HG03060 (cell line): ENCODE data around the gene LMX1B.

Experiments used
- ATAC-seq: cut with Tn5 transposase; IDR thresholded peaks from one replicate; pipeline ENCODE4 v1.9.1; 2021; ENCODE audit warnings: low read depth, moderate number of reproducible peaks; ENCODE audit not compliant: unreplicated experiment

Gene LMX1B

DNA sequence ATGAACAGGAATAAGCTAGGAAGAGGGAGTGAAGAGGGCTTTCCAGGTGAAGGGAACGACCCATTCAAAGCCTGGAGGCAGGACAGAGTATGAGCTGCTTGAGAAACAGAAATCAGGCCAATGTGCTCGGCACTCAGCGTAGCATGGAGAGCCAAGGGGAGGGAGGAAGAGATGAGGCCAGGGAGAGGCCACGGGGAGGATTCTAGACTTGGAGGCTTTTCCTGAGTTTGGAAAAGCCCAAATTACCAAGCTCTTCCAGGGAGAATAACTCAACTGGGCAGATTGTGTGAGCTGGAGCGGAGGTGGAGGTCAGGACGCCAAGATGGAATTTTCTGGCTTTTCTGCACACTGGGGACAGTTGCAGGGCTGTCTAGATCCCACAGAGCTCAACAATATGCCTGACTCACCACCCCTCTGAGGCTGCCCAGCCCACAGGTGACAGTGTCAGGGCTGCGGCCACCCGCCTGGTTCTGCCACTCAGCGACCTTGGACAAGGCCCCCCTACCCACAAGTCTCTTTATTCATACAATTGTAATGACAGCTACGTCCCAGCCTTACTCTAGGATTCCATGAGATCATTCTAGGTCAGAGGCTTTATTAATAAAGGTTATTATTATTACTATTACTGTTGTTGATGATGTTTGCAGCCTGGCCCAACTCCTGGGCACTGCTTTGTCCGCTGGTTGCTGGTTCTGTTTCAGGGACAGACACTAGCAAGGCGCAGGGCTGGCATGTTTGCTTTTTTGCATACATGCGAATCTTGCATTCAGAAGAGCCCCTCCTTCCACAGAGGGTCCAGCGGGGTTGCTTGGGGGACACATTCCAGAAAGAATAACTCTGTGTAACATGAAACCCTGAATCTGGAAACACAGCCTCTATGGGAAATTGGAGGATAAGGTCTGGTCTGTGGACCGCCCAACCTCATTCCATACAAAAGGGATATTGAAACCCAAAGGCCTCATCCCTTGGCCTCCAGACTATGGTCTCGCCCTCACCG is 9.4 kb upstream of the LMX1B start:
- no peak for ATAC-seq

DNA sequence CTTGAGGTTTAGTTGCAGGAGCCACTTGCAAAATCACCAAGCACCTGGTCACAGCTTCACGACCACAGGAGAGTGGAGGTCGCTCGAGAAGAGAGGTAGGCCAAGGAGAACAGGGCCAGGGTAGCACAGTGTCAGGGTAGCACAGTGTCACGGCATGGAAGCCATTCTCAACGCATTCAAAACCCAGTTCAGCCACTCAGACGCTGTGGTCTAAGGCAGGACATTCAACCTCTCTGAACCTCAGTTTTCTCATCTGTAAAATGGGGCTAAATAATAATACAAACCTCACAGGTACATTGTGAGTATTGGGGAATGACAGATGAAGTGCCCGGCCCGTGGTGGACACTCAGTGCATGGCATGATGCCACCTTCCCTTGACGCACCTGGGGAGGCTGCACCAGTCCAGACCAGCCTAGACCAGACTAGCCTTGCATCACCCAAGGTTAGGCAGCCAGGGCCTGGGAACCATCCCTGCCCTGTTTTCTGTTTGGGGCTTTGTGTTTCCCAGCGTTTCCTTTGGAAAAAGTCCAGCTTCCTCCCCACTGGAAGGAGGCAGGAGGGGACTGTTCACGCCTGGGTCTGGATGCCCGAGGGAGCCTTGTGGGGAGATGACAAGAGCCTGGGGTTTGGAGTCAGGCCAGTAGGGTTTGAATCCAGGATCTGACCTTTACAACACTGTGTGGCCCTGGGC is 7.8 kb upstream of the LMX1B start:
- ATAC-seq: no peak

- no peak for ATAC-seq
Observed at GRCh38 chr9:126606483-126606870, 7.3 kb upstream of the LMX1B start.

DNA sequence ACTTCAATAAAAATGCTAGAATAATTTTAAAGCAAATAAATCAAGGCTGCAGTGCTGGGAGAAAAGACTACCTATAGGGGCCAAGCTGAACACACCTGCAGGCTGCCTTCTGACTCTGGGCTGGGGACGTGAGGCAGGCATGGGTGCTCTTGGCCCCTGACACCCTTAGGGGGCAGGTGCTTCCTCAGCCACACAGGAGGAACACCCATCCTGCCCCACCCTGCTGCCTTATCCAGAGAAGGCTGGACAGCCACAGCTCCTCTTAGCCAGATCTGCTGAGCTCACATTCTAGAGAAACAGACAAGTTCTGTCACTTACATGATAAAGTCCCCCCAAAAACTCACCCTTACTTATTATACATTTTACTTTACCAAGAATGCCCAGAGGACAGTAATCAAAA is 6.6 kb upstream of the LMX1B start:
- no peak for ATAC-seq

DNA sequence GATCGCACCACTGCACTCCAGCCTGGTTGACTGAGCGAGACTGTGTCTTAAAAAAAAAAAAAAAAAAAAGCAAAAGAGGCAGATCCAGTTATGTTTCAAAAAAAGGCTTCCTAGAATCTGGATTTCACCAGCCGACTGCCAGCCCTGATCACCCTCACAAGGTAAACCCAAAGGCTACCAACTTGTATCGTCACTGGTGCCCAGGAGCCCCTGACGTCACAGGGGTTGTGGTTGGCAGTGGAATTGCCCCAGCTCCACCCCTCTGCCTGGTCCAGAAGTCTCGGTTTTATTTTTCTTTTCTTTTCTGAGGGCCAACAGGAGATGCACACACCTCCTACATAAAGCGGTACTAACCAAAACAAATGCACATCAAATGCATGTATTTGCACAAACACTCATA is 6.0 kb upstream of the LMX1B start:
- ATAC-seq: no peak

DNA sequence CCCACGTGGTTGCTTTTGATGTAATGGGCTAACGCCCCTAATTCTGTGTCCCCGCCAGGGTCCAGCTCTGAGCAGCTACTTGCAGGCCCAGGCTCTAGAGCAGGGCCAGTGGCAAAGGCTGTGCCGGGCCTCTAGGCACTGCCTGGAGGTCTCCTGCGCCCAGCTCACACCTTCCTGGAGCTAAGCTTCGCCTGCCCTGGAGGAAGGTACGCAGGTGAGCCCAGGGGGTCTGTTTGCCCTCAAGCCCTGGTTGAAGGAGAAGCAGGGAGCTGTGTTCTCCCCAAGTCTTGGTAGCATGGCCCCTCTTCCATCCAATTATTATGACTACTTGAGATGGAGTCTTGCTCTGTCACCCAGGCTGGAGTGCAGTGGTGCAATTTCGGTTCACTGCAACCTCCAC is 5.2 kb upstream of the LMX1B start:
- ATAC-seq: no peak

GRCh38 chr9:126609191-126609590 is 4.5 kb upstream of the LMX1B start:
- no peak for ATAC-seq

DNA sequence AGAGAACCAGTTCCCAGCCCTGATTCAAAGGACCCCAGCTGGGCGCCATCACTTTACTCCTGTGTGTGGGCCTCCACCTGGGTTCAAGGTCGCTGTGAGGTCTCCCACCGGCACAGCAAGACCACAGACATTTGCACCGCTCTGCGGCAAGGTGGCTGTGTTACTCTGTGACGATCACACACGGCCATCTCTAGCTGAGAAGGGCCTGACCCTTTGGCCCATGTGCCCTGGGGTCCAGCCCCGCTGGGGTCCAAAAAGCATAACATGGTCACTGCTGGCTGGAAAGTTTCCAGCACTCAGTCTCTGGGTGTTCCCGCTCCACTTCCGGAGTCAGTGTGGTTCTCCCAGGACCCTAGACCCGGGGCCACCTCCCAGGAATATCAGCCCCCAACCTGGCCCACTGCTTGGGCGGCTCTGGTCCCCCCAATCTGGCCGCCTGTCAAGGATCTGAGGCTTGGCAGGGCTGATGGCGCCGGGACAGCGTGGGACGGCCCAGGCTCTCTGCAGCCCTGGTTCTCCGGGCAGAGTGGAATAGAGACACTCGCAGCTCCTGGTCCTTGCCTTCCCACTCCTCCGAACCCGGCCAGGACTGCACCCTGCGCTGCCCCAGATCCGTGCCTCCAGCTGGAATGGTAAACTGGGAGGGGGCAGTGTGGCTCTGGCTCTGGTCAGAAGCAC is 3.9 kb upstream of the LMX1B start:
- ATAC-seq: no peak

DNA sequence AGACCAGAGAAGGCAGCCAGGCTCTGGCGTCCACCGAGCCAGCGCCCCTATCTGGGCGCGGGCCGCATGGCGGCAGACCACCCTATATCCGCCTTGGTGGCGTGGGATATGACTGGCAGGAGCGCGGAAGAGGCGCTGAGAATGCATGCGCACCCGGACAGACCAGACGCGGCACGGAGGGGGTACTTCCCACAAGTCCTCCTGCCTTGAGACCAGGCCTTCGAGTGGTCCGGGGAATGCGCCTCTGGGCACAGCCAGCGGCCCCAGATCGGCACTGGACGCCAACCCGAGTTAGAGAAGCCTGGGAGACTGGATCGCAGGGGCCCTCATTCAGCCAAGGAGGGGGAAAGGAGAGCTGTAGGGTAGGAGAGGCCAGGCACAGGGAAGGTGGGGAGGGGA is 2.5 kb upstream of the LMX1B start:
- ATAC-seq: no peak

GRCh38 chr9:126611592-126612325 is 2.0 kb upstream of the LMX1B start:
- no peak for ATAC-seq

DNA sequence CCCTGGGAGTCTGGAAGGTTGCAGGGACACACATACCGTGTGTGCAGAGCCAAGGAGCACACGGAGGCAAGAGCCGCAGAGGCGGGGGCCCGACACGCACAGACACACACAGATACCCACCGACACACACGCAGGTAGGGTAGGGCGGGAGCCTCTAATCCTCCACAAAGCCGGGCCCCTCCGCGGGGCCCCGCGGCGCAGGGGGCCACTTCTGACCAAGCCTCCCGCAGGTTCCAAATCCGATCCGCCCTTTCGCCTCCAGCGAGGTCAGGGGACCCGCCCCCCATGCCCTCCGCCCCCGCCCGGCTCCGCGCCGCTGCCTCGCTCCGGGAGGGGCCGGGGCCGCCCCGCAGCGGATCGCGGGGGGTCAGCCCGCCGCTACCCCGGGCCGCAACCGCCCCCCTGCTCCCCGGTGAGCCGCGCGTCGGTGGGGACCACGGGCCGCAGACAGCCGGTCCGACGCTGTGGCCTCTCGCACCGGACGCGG is 1.4 kb upstream of the LMX1B start:
- no peak for ATAC-seq

DNA sequence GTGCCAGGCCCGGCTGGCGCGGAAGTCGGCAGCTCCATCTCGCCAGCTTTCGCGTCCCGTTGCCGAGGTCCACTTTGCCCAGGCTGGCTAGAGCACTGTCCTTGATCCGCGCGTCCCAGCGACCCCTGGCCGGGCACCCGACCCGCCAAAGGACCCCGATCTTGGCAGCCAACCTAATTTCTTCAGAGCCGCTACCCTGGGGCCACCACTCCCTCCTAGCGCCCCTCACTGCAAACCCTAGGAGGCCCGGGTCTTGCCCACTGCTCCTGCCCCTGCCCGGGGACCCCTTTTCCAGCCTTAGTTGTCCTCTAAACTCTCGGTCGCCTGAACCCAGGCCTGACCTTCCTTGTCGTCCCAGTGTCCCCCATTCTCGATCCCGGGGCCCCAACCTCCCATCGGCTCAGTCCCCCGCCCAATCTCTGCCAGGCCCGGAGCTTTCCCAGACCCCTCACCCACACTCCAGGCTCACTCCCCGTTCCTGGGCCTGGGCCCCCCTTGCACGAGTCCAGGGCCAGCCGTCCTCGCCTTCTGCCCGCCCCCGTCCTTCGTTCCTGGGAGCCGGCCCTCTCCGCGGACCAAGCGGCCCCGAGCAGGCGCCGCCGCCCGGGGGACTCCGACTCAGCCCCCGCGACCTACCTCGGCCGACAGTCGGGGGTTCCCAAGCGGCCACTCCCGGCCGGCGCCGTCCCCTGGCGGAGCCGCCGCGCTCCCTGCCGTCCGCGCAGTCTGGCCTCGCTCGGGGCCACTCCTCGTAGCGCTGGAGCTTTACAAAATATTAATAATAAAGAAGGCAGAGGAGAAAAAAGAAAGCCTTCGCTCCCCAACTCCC is 701 bp upstream of the LMX1B start:
- ATAC-seq: no peak

GRCh38 chr9:126614088-126614454 is 343 bp downstream of the LMX1B start:
- no peak for ATAC-seq

DNA sequence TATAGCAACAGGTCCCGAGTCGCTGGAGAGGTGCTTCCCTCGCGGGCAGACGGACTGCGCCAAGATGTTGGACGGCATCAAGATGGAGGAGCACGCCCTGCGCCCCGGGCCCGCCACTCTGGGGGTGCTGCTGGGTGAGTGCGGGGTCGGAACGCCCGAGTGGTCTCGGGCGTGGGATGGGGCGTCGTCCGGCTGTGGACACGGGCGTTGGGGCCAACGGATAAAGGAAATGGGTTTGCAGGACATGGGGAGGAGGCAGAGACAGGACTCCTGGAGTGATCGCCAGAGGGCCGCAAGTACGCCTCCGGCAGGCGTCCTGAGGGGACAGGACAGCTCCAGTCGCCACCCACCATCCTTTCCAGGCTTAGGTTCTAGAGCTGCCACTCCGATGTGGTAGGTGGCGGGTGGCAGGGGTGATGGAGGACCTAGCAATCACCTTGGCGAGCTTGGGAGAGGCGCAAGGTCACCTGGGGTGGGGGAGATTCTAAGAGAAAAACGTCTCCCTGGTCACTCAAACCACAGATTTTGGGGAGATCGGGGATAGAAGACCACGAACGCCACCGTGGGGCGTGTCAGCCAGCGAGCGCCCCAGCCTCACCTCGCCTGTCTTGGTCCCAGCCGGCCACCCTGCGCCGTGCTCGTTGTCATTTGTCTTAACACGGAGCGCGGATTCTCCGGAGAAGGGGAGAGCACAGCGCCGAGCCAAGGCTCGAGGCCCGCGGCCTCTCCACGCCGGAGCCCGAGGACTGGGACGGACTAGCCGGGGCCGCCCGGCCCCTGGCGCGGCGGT is 922 bp downstream of the LMX1B start:
- ATAC-seq: no peak

DNA sequence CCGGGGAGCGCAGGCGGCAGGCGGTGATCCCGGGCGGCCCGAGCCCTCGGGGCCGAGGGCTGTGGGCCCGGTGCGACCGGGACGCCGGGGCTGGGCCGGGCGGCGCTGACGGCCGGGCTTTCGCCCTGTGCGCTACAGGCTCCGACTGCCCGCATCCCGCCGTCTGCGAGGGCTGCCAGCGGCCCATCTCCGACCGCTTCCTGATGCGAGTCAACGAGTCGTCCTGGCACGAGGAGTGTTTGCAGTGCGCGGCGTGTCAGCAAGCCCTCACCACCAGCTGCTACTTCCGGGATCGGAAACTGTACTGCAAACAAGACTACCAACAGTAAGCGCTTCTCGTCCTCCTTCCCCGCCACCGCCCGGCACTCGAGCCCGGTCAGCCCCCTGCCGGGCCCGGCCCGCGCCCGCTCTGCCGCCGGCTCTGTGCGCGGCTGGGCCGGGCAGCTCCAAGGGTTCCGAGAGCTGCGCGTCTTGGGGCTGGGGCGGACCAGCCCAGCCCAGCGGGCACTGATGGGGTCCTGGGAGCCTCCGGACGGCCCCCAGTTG is 1.6 kb downstream of the LMX1B start:
- no peak for ATAC-seq

GRCh38 chr9:126615791-126616447 is 2.2 kb downstream of the LMX1B start:
- ATAC-seq: no peak

DNA sequence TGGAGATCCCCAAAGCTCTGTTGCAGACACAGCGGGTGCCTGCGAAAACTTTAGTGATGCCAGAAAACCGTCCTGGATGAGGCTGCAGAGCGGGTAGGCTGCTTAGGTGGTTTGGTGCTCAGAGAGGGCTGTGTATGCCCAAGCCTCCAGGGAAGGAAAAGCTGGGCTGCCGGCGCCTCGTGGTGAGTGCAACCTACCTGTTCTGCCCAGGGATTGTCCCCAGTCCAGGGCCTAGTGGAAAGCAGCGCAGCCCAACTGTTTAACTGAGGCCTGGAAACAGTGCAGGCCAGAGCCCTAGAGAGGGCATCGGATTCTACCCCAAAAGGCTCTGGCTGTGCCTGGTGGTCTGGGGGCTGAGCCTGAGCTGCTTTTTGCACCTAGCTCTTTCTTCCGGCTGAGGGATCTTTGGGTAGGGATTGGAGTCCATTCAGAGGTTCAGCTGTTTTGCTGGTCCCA is 2.8 kb downstream of the LMX1B start:
- no peak for ATAC-seq
